Tibial artery (tissue), 4 donors: ENCODE data around the gene CDH4.

Source experiments
- DNase-seq, 2 donors: peaks; one replicate each; pipeline ENCODE4 v3.0.0-alpha.2; 2019
- H3K27ac ChIP-seq, 2 donors: fragments of 200-600 bp; sonication (generic) in 1 of 2; 1 replicate in 1 of 2; 2 replicates in 1 of 2; pipeline ENCODE4 v1.5.1; 2018 to 2019; ENCODE audit warnings: mild to moderate bottlenecking in 1 of 2
- H3K27me3 ChIP-seq, 2 donors: fragments of 200-600 bp; sonication (generic) in 1 of 2; one replicate each; pipeline versions ENCODE4 v1.5.1 to v1.6.0; 2016 to 2019
- H3K36me3 ChIP-seq, 3 donors: fragments of 200-600 bp; sonication (generic) in 2 of 3; one replicate each; pipeline ENCODE4 v1.5.1; 2016 to 2019; ENCODE audit warnings: mild to moderate bottlenecking in 2 of 3
- H3K4me1 ChIP-seq, 4 donors: fragments of 200-600 bp; sonication (generic) in 2 of 4; 1 replicate in 3 of 4; 2 replicates in 1 of 4; pipeline ENCODE4 v1.5.1; 2016 to 2019
- H3K4me3 ChIP-seq, 2 donors: fragments of 200-600 bp; sonication (generic) in 1 of 2; 1 replicate in 1 of 2; 2 replicates in 1 of 2; pipeline ENCODE4 v1.5.1; 2018 to 2019; ENCODE audit warnings: mild to moderate bottlenecking in 2 of 2
- H3K9me3 ChIP-seq, 3 donors: fragments of 200-600 bp; sonication (generic) in 1 of 3; one replicate each; pipeline ENCODE4 v1.5.1; 2016 to 2019
- CTCF ChIP-seq, 2 experiments: fragments of 200-600 bp in 1 of 2; fragments of 450-650 bp in 1 of 2; IDR thresholded peaks; one replicate each; pipeline ENCODE4 v1.5.1; 2017 to 2019; ENCODE audit warnings: antibody characterized with exemption in 2 of 2, mild to moderate bottlenecking in 1 of 2, moderate library complexity in 1 of 2
- intact Hi-C: fragments of 100-400 bp; cut with DNase I; formaldehyde crosslinking; loops from one replicate; pipeline ENCODE4 v1.15.0; 2023; ENCODE audit warnings: low total_unique reads

CDH4 gene

GRCh38 chr20:61382194-61382593 is 130.1 kb downstream of the CDH4 start:
- TF ChIP-seq CTCF (IDR thresholded peaks at IDR 0.05) = no peak
- no peaks in the 10 kb centered on the region for H3K4me1 ChIP-seq
- no peaks in the 10 kb centered on the region for H3K36me3 ChIP-seq
- H3K9me3 ChIP-seq = peaks cover 0 to 9% (median 0%) of the 10 kb centered on the region in 3 donors
- DNase-seq = no peak
- no peak overlapping the region for H3K27ac ChIP-seq
- no peaks in the 10 kb centered on the region for H3K27me3 ChIP-seq
- intact Hi-C loops = no loop called here
- H3K4me3 ChIP-seq = no peak overlapping the region

- intact Hi-C loops = no loop called here
- no peaks in the 10 kb centered on the region for H3K4me1 ChIP-seq
- no peak for DNase-seq
These were observed 133.2 kb downstream of the CDH4 start for GRCh38 chr20:61385296-61385695.

GRCh38 chr20:61385731-61386130 is 133.7 kb downstream of the CDH4 start:
- Histone ChIP-seq H3K27me3 (peaks cover 0 to 17% of the 10 kb centered on the region in 2 donors), H3K4me3 (no peak overlapping the region), H3K9me3 (peaks cover 0 to 9% (median 0%) of the 10 kb centered on the region in 3 donors), H3K4me1 (no peaks in the 10 kb centered on the region), H3K27ac (no peak overlapping the region), H3K36me3 (no peaks in the 10 kb centered on the region)
- no peak for DNase-seq
- intact Hi-C loops = no loop called here
- no peak for TF ChIP-seq CTCF (IDR thresholded peaks at IDR 0.05)

More at GRCh38 chr20:61385296-61385695, 133.2 kb downstream of the CDH4 start:
- H3K27me3 ChIP-seq = peaks cover 0 to 17% of the 10 kb centered on the region in 2 donors
- H3K36me3 ChIP-seq = no peaks in the 10 kb centered on the region
- no peak overlapping the region for H3K4me3 ChIP-seq
- no peak for TF ChIP-seq CTCF (IDR thresholded peaks at IDR 0.05)
- H3K27ac ChIP-seq = no peak overlapping the region
- H3K9me3 ChIP-seq = peaks cover 0 to 9% (median 0%) of the 10 kb centered on the region in 3 donors

DNA sequence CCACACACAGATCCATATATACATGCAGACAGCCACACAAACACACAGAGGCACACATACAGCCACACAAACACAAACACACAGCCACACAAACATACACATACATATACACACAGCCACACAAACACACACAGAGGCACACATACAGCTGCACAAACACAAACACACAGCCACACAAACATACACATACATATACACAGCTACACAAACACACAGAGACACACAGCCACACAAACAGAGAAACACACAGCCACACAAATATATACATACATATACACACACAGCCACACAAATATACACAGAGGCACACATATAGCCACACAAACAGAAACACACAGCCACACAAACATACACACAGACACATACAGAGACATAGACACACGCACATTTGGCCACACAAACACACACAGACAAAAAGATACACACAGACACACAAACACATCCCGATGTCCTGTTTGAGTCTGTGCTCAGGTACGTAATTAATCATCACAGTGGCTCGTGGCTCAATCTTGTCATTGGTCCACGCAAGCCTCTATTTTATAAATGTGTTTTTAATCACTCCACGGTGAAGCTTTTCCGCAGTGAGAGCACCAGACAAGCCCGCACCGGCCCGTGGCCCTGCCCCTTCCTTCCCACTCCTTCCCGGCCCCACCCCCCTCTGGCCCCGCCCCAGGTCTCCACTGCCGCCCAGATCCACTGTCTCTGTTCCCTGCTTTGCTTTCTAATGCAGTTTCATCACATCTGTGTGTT is 135.3 kb downstream of the CDH4 start:
- intact Hi-C loops = no loop called here

GRCh38 chr20:61387954-61388348 is 135.9 kb downstream of the CDH4 start:
- DNase-seq = no peak
- H3K27ac ChIP-seq = no peak overlapping the region
- intact Hi-C loops = no loop called here
- TF ChIP-seq CTCF (IDR thresholded peaks at IDR 0.05) = no peak
- no peaks in the 10 kb centered on the region for H3K4me1 ChIP-seq
- H3K27me3 ChIP-seq = peaks cover 0 to 19% of the 10 kb centered on the region in 2 donors
- H3K36me3 ChIP-seq = no peaks in the 10 kb centered on the region
- H3K4me3 ChIP-seq = no peak overlapping the region
- peaks cover 0 to 4% (median 0%) of the 10 kb centered on the region in 3 donors for H3K9me3 ChIP-seq

More for the DNA sequence above, 135.3 kb downstream of the CDH4 start:
- no peak for TF ChIP-seq CTCF (IDR thresholded peaks at IDR 0.05)
- Histone ChIP-seq H3K4me3 (no peak overlapping the region), H3K9me3 (peaks cover 0 to 4% (median 0%) of the 10 kb centered on the region in 3 donors), H3K27me3 (peaks cover 0 to 19% of the 10 kb centered on the region in 2 donors), H3K4me1 (no peaks in the 10 kb centered on the region), H3K36me3 (no peaks in the 10 kb centered on the region), H3K27ac (no peak overlapping the region)
- DNase-seq = no peak
